ENCODE data around the gene EIF4B. TPM values are rescaled to one million over a fixed set of nuclear protein-coding genes. Genes with fewer than 3 reads are reported as not detected.

EIF4B gene
- total RNA-seq, 1 donor from 2014 or later = 436 TPM

- no peak for TF ChIP-seq CTCF (IDR thresholded peaks at IDR 0.05)
- DNase-seq = peak; percentile 59
- no peak for ATAC-seq
- peaks cover 28% of the 10 kb centered on the region for H3K36me3 ChIP-seq
- H3K4me1 ChIP-seq = peaks cover 46% of the 10 kb centered on the region
- H3K27ac ChIP-seq = no peak overlapping the region
- no peak overlapping the region for H3K4me3 ChIP-seq
- intact Hi-C loops (cut with DNase I) = no loop called here
- no peaks in the 10 kb centered on the region for H3K27me3 ChIP-seq
- no peaks in the 10 kb centered on the region for H3K9me3 ChIP-seq
These were observed 64.7 kb downstream of the EIF4B start for GRCh38 chr12:53070877-53071492.

GRCh38 chr12:53071591-53072551 lies 65.6 kb downstream of the EIF4B start:
- peaks cover 41% of the 10 kb centered on the region for H3K4me1 ChIP-seq
- peak; percentile 7 for TF ChIP-seq CTCF (IDR thresholded peaks at IDR 0.05)
- H3K4me3 ChIP-seq = no peak overlapping the region
- intact Hi-C loops (cut with DNase I) = no loop called here
- ATAC-seq = no peak
- peak overlapping the region; percentile 74 for H3K27ac ChIP-seq
- H3K27me3 ChIP-seq = no peaks in the 10 kb centered on the region
- H3K9me3 ChIP-seq = no peaks in the 10 kb centered on the region
- H3K36me3 ChIP-seq = peaks cover 37% of the 10 kb centered on the region
- DNase-seq = peak; percentile 69

- peaks cover 58% of the 10 kb centered on the region for H3K4me1 ChIP-seq
- H3K9me3 ChIP-seq = no peaks in the 10 kb centered on the region
- peaks cover 33% of the 10 kb centered on the region for H3K36me3 ChIP-seq
- intact Hi-C loops (cut with DNase I) = no loop called here
- ATAC-seq = peak; percentile 56
- peak overlapping the region; percentile 74 for H3K27ac ChIP-seq
- peak; percentile 61 for DNase-seq
- no peak overlapping the region for H3K4me3 ChIP-seq
- TF ChIP-seq CTCF (IDR thresholded peaks at IDR 0.05) = no peak
- no peaks in the 10 kb centered on the region for H3K27me3 ChIP-seq
These were observed 67.6 kb downstream of the EIF4B start for GRCh38 chr12:53073881-53074280.

GRCh38 chr12:53074283-53074998 lies 68.2 kb downstream of the EIF4B start:
- H3K9me3 ChIP-seq = no peaks in the 10 kb centered on the region
- peaks cover 57% of the 10 kb centered on the region for H3K4me1 ChIP-seq
- H3K27me3 ChIP-seq = no peaks in the 10 kb centered on the region
- H3K4me3 ChIP-seq = no peak overlapping the region
- H3K36me3 ChIP-seq = peaks cover 33% of the 10 kb centered on the region
- DNase-seq (peak; percentile 55), ATAC-seq (no peak)
- intact Hi-C loops (cut with DNase I) = no loop called here
- TF ChIP-seq CTCF (IDR thresholded peaks at IDR 0.05) = no peak
- H3K27ac ChIP-seq = no peak overlapping the region

GRCh38 chr12:53074999-53075370 lies 68.7 kb downstream of the EIF4B start:
- H3K9me3 ChIP-seq = no peaks in the 10 kb centered on the region
- TF ChIP-seq CTCF (IDR thresholded peaks at IDR 0.05) = no peak
- intact Hi-C loops (cut with DNase I) = no loop called here
- H3K36me3 ChIP-seq = peaks cover 33% of the 10 kb centered on the region
- peaks cover 51% of the 10 kb centered on the region for H3K4me1 ChIP-seq
- H3K27me3 ChIP-seq = no peaks in the 10 kb centered on the region
- ATAC-seq (no peak), DNase-seq (peak; percentile 42)
- H3K27ac ChIP-seq = no peak overlapping the region
- H3K4me3 ChIP-seq = no peak overlapping the region

All from upper lobe of right lung (tissue), 1 donor.